ENCODE results near the gene REPIN1. TPM values are rescaled to one million over a fixed set of nuclear protein-coding genes. Genes with fewer than 3 reads are reported as not detected.

The REPIN1 gene
- total and polyA plus RNA-seq, 9 of the 15 experiments (the other 6 are each of a cell fraction or from before 2014, with no cell fraction given) = 8.1 to 283 (median 94.3) TPM

DNA sequence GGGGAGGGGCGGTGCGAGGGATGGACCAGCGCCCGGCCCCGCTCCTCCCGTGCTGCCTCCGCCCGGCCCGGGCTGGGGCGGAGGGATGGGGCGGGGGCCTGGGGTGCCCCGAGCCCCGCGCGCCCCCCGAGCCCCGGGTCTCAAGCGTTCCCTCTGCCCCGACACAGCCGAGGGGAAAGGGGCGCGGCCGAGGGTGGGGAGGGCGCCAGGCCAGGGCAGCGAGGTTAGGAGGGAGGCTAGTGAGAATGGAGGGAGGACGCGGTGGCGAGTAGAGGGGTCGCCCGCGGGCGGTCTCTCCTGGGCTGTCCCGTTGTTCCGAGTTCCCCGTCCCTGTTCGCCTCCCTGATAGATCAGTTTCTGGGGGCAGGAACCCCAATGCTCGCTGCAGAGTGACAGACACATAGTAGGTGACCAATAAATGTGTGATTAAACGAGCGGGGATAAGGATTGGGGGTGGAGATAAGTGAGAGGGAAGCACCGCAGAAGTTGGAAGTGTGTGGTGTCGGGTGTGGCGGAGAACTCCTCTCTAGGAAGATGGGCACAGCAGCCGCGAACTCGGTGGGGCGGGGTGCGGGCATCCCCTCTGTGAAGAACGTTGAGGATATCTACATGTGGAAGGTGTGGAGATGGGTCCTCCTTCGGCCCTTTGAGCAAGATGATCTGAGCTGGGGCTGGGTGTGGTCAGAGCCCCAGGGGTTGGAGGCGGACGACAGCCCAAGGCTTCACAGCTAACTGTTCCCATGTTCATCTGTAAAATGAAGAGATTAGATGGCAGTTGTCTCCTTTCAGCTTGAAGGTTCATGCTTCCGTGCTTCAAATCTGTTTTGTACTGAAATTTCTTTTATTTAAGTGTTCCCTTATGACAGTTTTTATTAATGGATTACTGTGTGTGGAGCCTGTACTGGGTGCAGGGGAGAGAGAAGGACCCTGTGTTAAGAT is 11.1 kb downstream of the REPIN1 start (continued):
- TF ChIP-seq ETV1 (tag; conservative IDR thresholded peaks at IDR 0.05; ENCODE audit: low read depth) = no peak
- TF ChIP-seq, protein P1, sequence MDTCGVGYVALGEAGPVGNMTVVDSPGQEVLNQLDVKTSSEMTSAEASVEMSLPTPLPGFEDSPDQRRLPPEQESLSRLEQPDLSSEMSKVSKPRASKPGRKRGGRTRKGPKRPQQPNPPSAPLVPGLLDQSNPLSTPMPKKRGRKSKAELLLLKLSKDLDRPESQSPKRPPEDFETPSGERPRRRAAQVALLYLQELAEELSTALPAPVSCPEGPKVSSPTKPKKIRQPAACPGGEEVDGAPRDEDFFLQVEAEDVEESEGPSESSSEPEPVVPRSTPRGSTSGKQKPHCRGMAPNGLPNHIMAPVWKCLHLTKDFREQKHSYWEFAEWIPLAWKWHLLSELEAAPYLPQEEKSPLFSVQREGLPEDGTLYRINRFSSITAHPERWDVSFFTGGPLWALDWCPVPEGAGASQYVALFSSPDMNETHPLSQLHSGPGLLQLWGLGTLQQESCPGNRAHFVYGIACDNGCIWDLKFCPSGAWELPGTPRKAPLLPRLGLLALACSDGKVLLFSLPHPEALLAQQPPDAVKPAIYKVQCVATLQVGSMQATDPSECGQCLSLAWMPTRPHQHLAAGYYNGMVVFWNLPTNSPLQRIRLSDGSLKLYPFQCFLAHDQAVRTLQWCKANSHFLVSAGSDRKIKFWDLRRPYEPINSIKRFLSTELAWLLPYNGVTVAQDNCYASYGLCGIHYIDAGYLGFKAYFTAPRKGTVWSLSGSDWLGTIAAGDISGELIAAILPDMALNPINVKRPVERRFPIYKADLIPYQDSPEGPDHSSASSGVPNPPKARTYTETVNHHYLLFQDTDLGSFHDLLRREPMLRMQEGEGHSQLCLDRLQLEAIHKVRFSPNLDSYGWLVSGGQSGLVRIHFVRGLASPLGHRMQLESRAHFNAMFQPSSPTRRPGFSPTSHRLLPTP (IDR thresholded peaks at IDR 0.05; ENCODE audit: borderline replicate concordance, extremely low read depth, insufficient read length) = no peak
- no peak for TF ChIP-seq CEBPB (tag; IDR thresholded peaks at IDR 0.05)
- TF ChIP-seq, protein P2, sequence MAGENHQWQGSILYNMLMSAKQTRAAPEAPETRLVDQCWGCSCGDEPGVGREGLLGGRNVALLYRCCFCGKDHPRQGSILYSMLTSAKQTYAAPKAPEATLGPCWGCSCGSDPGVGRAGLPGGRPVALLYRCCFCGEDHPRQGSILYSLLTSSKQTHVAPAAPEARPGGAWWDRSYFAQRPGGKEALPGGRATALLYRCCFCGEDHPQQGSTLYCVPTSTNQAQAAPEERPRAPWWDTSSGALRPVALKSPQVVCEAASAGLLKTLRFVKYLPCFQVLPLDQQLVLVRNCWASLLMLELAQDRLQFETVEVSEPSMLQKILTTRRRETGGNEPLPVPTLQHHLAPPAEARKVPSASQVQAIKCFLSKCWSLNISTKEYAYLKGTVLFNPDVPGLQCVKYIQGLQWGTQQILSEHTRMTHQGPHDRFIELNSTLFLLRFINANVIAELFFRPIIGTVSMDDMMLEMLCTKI (IDR thresholded peaks at IDR 0.05; ENCODE audit: partially characterized antibody) = no peak
- no peak; the same call in 1 of the 2 replicates for TF ChIP-seq BCOR (IDR thresholded peaks at IDR 0.05)
- TF ChIP-seq ZNF561 (CRISPR knock-in tag; conservative IDR thresholded peaks at IDR 0.05) = no peak
- no peak for TF ChIP-seq CREB3 (tag; conservative IDR thresholded peaks at IDR 0.05; ENCODE audit: low read depth)
- no peak for TF ChIP-seq ZNF707 (CRISPR knock-in tag; conservative IDR thresholded peaks at IDR 0.05)
- TF ChIP-seq, protein P3, sequence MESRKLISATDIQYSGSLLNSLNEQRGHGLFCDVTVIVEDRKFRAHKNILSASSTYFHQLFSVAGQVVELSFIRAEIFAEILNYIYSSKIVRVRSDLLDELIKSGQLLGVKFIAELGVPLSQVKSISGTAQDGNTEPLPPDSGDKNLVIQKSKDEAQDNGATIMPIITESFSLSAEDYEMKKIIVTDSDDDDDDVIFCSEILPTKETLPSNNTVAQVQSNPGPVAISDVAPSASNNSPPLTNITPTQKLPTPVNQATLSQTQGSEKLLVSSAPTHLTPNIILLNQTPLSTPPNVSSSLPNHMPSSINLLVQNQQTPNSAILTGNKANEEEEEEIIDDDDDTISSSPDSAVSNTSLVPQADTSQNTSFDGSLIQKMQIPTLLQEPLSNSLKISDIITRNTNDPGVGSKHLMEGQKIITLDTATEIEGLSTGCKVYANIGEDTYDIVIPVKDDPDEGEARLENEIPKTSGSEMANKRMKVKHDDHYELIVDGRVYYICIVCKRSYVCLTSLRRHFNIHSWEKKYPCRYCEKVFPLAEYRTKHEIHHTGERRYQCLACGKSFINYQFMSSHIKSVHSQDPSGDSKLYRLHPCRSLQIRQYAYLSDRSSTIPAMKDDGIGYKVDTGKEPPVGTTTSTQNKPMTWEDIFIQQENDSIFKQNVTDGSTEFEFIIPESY (CRISPR knock-in tag; IDR thresholded peaks at IDR 0.05) = no peak
- TF ChIP-seq PHB2 (IDR thresholded peaks at IDR 0.05; ENCODE audit: low read depth) = no peak
- TF ChIP-seq CHD1 (IDR thresholded peaks at IDR 0.05; ENCODE audit: low read length) = peak; percentile 81
- TF ChIP-seq GTF2E2 (tag; IDR thresholded peaks at IDR 0.05) = no peak; the same call in 1 of the 2 replicates
- no peak for TF ChIP-seq CBX5 (IDR thresholded peaks at IDR 0.05; ENCODE audit: borderline replicate concordance, low read depth)
- no peak for TF ChIP-seq SOX6 (IDR thresholded peaks at IDR 0.05)
- TF ChIP-seq, protein P4, sequence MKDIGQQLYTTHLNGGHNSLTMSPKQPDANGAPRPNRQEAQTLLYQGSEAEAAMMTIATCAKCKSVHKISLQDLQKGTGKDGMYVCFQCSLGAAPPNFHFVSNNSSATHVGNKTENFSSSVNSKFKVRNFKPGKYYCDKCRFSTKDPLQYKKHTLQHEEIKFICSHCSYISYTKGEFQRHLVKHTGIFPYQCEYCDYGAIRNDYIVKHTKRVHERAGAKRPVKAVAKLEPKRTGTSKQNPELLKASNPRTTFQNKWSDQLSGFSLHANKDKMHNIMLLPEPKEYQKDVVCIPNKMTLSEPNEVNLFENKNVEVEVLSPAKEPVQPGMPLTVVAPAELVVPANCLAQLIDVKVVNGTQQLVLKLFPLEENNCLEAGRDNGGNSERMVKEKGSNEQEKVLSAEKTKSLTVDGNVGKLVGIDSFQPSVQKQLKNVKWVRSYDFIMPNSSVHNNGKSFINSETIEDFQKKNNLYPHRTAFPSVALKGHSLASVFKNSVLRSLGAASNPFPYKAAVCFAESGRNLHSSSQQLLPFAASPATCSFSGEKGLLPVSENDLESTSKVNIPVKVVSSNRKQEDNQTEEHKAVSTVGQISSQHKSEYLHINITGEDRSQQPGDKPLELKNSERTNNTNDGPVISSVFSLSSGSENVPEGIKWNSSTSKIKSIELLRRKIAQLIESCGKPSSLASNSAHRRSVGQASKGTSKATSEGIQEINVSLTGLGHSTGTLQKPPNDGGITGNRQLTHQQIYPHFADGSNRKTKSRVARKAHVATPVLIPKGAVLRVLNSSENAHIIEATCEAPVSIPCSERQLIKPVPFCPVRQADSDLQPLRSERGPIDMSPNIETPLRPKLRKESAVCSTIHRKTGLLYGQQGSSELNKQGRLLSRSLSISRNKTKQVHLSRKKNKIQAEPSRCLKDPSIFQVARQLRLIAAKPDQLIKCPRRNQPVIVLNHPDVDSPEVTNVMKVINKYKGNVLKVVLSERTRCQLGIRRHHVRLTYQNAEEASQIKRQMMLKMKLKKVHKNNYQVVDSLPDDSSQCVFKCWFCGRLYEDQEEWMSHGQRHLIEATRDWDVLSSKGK (CRISPR knock-in tag; IDR thresholded peaks at IDR 0.05) = no peak
- no peak for TF ChIP-seq PCBP1 (IDR thresholded peaks at IDR 0.05; ENCODE audit: low read depth, low read length, poor library complexity, severe bottlenecking)

Measured in K562 (cell line).